ENCODE results near the gene INCENP. TPM values are rescaled to one million over a fixed set of nuclear protein-coding genes. Genes with fewer than 3 reads are reported as not detected.

The INCENP gene
- total and polyA plus RNA-seq, 2 experiments from 2014 or later = 35.6 to 131 TPM

- H3K36me3 Mint-ChIP-seq (ENCODE audit: low read depth) = no peaks in the 10 kb centered on the region
- no peaks in the 10 kb centered on the region for H3K27me3 ChIP-seq (ENCODE audit: insufficient read depth)
- no peak overlapping the region for H3K27ac Mint-ChIP-seq
- H3K4me1 Mint-ChIP-seq = no peaks in the 10 kb centered on the region
- 0 out of 2 replicates have a peak, but pooled peaks cover 4% of the 10 kb centered on the region for H3K36me3 ChIP-seq (ENCODE audit: insufficient read depth)
- no peaks in the 10 kb centered on the region for H3K79me2 ChIP-seq (replicated peaks; ENCODE audit: insufficient read depth)
- H4K20me1 ChIP-seq (replicated peaks; ENCODE audit: insufficient read depth) = no peaks in the 10 kb centered on the region
- ATAC-seq (no peak), DNase-seq (ENCODE audit: low spot score) (no peak)
- H3K27ac ChIP-seq (ENCODE audit: low read depth) = no peak overlapping the region
- no peaks in the 10 kb centered on the region; the same call in 2 of the 3 replicates for H3K9me3 Mint-ChIP-seq
- H3K4me1 ChIP-seq (ENCODE audit: insufficient read depth) = no peaks in the 10 kb centered on the region
- H3K9me2 ChIP-seq (ENCODE audit: insufficient read depth) = no peaks in the 10 kb centered on the region
- no peak overlapping the region for H3K4me3 ChIP-seq
- no peak overlapping the region for H3K4me2 ChIP-seq
- H2AFZ ChIP-seq = no peak overlapping the region
- H3K4me3 Mint-ChIP-seq = no peak overlapping the region
- H3F3A ChIP-seq (replicated peaks; ENCODE audit: low read depth) = no peaks in the 10 kb centered on the region
- peaks cover 2% of the 10 kb centered on the region for H3K27me3 Mint-ChIP-seq (ENCODE audit: insufficient read depth, low read depth, poor library complexity)
- TF ChIP-seq JUNB (IDR thresholded peaks at IDR 0.05; ENCODE audit: unreplicated experiment) = no peak
- TF ChIP-seq CREB1 (CRISPR knock-in tag; IDR thresholded peaks at IDR 0.05; ENCODE audit: low read depth) = no peak
- TF ChIP-seq NANOG (IDR thresholded peaks at IDR 0.05; ENCODE audit: borderline replicate concordance) = no peak
- no peak for TF ChIP-seq ZNF114 (CRISPR knock-in tag; IDR thresholded peaks at IDR 0.05)
- TF ChIP-seq STAT1 (IDR thresholded peaks at IDR 0.05; ENCODE audit: unreplicated experiment) = no peak
- no peak for TF ChIP-seq REST (IDR thresholded peaks at IDR 0.05; ENCODE audit: unreplicated experiment)
- no peak for TF ChIP-seq EZH2phosphoT487 (IDR thresholded peaks at IDR 0.05; ENCODE audit: unreplicated experiment)
- no peak for TF ChIP-seq EZH2 (IDR thresholded peaks at IDR 0.05; ENCODE audit: low read depth, unreplicated experiment)
- TF ChIP-seq ZNF462 (CRISPR knock-in tag; IDR thresholded peaks at IDR 0.05) = no peak
- TF ChIP-seq ZNF331 (CRISPR knock-in tag; IDR thresholded peaks at IDR 0.05; ENCODE audit: low read depth) = no peak
- TF ChIP-seq POLR2AphosphoS5 (IDR thresholded peaks at IDR 0.05; ENCODE audit: low read depth) = no peak
Measured at GRCh38 chr11:62181097-62181496, 57.3 kb downstream of the INCENP start.

All from GM23338 (cell line).